Measurements from ENCODE around the gene LAIR2.

Gene LAIR2

GRCh38 chr19:54536956-54537355, 34.3 kb downstream of the LAIR2 start:
- ATAC-seq, result no peak

GRCh38 chr19:54541712-54542111, 39.1 kb downstream of the LAIR2 start:
- ATAC-seq, result no peak

- ATAC-seq, result no peak
Observed at GRCh38 chr19:54548806-54549205, 46.2 kb downstream of the LAIR2 start.

GRCh38 chr19:54549224-54549623, 46.6 kb downstream of the LAIR2 start:
- ATAC-seq, result no peak

GRCh38 chr19:54551293-54551692, 48.7 kb downstream of the LAIR2 start:
- no peak for ATAC-seq

GRCh38 chr19:54551950-54552912, 49.6 kb downstream of the LAIR2 start:
- no peak for ATAC-seq

- no peak for ATAC-seq
Observed at GRCh38 chr19:54552913-54553310, 50.3 kb downstream of the LAIR2 start.

GRCh38 chr19:54554006-54554405, 51.4 kb downstream of the LAIR2 start:
- no peak for ATAC-seq

GRCh38 chr19:54554896-54555295, 52.3 kb downstream of the LAIR2 start:
- ATAC-seq, result no peak

- no peak for ATAC-seq
Observed at GRCh38 chr19:54556194-54556593, 53.6 kb downstream of the LAIR2 start.

GRCh38 chr19:54558339-54558738, 55.7 kb downstream of the LAIR2 start:
- ATAC-seq, result no peak

Measured in activated CD4-positive, CD25-positive, alpha-beta regulatory T cell treated with anti-CD3 and anti-CD28 coated beads, Interleukin-2, amount 50 U/mL, for 24 hours (primary cell).